Activated T-cell treated with anti-CD3 and anti-CD28 coated beads, Interleukin-2, amount 50 U/mL, for 4 hours (primary cell): ENCODE measurements around the gene AIRE. TPM values are rescaled to one million over a fixed set of nuclear protein-coding genes. Genes with fewer than 3 reads are reported as not detected.

Experiments used
- ATAC-seq, 2 donors: fragments of 200-7000 bp; cut with Tn5 transposase; one replicate each; pipeline ENCODE4 v1.10.0; 2021
- DNase-seq: peaks from one replicate; pipeline ENCODE4 v3.0.0-alpha.2; 2020
- H3K27me3 Mint-ChIP-seq: one replicate; pipeline ENCODE4 v1.8.0; 2021; ENCODE audit warnings: low read depth, mixed read lengths
- H3K36me3 Mint-ChIP-seq: one replicate; pipeline ENCODE4 v1.8.0; 2022; ENCODE audit warnings: mixed read lengths; ENCODE audit not compliant: insufficient read depth
- H3K4me1 Mint-ChIP-seq: one replicate; pipeline ENCODE4 v1.8.0; 2021; ENCODE audit warnings: low read depth, mixed read lengths
- H3K4me3 Mint-ChIP-seq: one replicate; pipeline ENCODE4 v1.8.0; 2021; ENCODE audit warnings: mild to moderate bottlenecking, moderate library complexity, mixed read lengths
- H3K9me3 Mint-ChIP-seq: one replicate; pipeline ENCODE4 v1.8.0; 2021; ENCODE audit warnings: mixed read lengths
- total RNA-seq, 3 donors: library from RNA; stranded (reverse); gene quantifications; one replicate each; pipeline ENCODE4 v1.2.1, GENCODE V29; 2021

Gene AIRE
- total RNA-seq, 3 donors from 2014 or later, result not detected

- H3K27me3 Mint-ChIP-seq, result no peaks in the 10 kb centered on the region
- no peaks in the 10 kb centered on the region for H3K36me3 Mint-ChIP-seq
- no peaks in the 10 kb centered on the region for H3K4me1 Mint-ChIP-seq
- no peaks in the 10 kb centered on the region for H3K9me3 Mint-ChIP-seq
- H3K4me3 Mint-ChIP-seq, result no peak overlapping the region
- ATAC-seq, result no peak
- DNase-seq, result no peak
Observed at GRCh38 chr21:44325386-44326271, 40.0 kb downstream of the AIRE start.

- Mint-ChIP-seq H3K36me3 (no peaks in the 10 kb centered on the region), H3K4me1 (no peaks in the 10 kb centered on the region), H3K4me3 (no peak overlapping the region), H3K9me3 (no peaks in the 10 kb centered on the region), H3K27me3 (no peaks in the 10 kb centered on the region)
- DNase-seq (no peak), ATAC-seq (no peak)
Observed at GRCh38 chr21:44326272-44326647, 40.6 kb downstream of the AIRE start.

GRCh38 chr21:44326716-44327602, 41.3 kb downstream of the AIRE start:
- H3K27me3 Mint-ChIP-seq, result no peaks in the 10 kb centered on the region
- H3K9me3 Mint-ChIP-seq, result no peaks in the 10 kb centered on the region
- ATAC-seq, result no peak
- H3K4me1 Mint-ChIP-seq, result no peaks in the 10 kb centered on the region
- no peak for DNase-seq
- H3K4me3 Mint-ChIP-seq, result no peak overlapping the region
- H3K36me3 Mint-ChIP-seq, result peaks cover 2% of the 10 kb centered on the region

GRCh38 chr21:44327603-44327974, 41.9 kb downstream of the AIRE start:
- DNase-seq (no peak), ATAC-seq (no peak)
- Mint-ChIP-seq H3K4me3 (no peak overlapping the region), H3K9me3 (no peaks in the 10 kb centered on the region), H3K27me3 (no peaks in the 10 kb centered on the region), H3K4me1 (no peaks in the 10 kb centered on the region), H3K36me3 (peaks cover 4% of the 10 kb centered on the region)

GRCh38 chr21:44328242-44328895, 42.7 kb downstream of the AIRE start:
- no peak for ATAC-seq
- Mint-ChIP-seq H3K4me1 (no peaks in the 10 kb centered on the region), H3K27me3 (no peaks in the 10 kb centered on the region), H3K36me3 (peaks cover 4% of the 10 kb centered on the region), H3K4me3 (no peak overlapping the region), H3K9me3 (no peaks in the 10 kb centered on the region)
- no peak for DNase-seq

- no peaks in the 10 kb centered on the region for H3K27me3 Mint-ChIP-seq
- H3K36me3 Mint-ChIP-seq, result peaks cover 4% of the 10 kb centered on the region
- H3K9me3 Mint-ChIP-seq, result no peaks in the 10 kb centered on the region
- H3K4me3 Mint-ChIP-seq, result no peak overlapping the region
- H3K4me1 Mint-ChIP-seq, result no peaks in the 10 kb centered on the region
- no peak for ATAC-seq
- DNase-seq, result no peak
Observed at GRCh38 chr21:44329086-44329889, 43.6 kb downstream of the AIRE start.

- Mint-ChIP-seq H3K27me3 (no peaks in the 10 kb centered on the region), H3K9me3 (no peaks in the 10 kb centered on the region), H3K36me3 (peaks cover 4% of the 10 kb centered on the region), H3K4me1 (no peaks in the 10 kb centered on the region), H3K4me3 (no peak overlapping the region)
- no peak for DNase-seq
- no peak for ATAC-seq
Observed at GRCh38 chr21:44329971-44330681, 44.5 kb downstream of the AIRE start.

GRCh38 chr21:44330698-44331097, 45.0 kb downstream of the AIRE start:
- Mint-ChIP-seq H3K27me3 (no peaks in the 10 kb centered on the region), H3K4me3 (no peak overlapping the region), H3K4me1 (no peaks in the 10 kb centered on the region), H3K36me3 (peaks cover 4% of the 10 kb centered on the region), H3K9me3 (no peaks in the 10 kb centered on the region)
- DNase-seq (no peak), ATAC-seq (no peak)

GRCh38 chr21:44331209-44331608, 45.5 kb downstream of the AIRE start:
- ATAC-seq, result no peak
- Mint-ChIP-seq H3K4me3 (no peak overlapping the region), H3K36me3 (peaks cover 4% of the 10 kb centered on the region), H3K27me3 (no peaks in the 10 kb centered on the region), H3K4me1 (no peaks in the 10 kb centered on the region), H3K9me3 (no peaks in the 10 kb centered on the region)
- DNase-seq, result no peak

- no peaks in the 10 kb centered on the region for H3K4me1 Mint-ChIP-seq
- no peak overlapping the region for H3K4me3 Mint-ChIP-seq
- H3K36me3 Mint-ChIP-seq, result peaks cover 4% of the 10 kb centered on the region
- ATAC-seq, result no peak
- no peaks in the 10 kb centered on the region for H3K27me3 Mint-ChIP-seq
- no peak for DNase-seq
- no peaks in the 10 kb centered on the region for H3K9me3 Mint-ChIP-seq
Observed at GRCh38 chr21:44331650-44332307, 46.1 kb downstream of the AIRE start.

- ATAC-seq, result no peak
- no peak overlapping the region for H3K4me3 Mint-ChIP-seq
- H3K4me1 Mint-ChIP-seq, result peaks cover under 1% of the 10 kb centered on the region
- H3K9me3 Mint-ChIP-seq, result no peaks in the 10 kb centered on the region
- no peaks in the 10 kb centered on the region for H3K27me3 Mint-ChIP-seq
- DNase-seq, result no peak
- peaks cover 4% of the 10 kb centered on the region for H3K36me3 Mint-ChIP-seq
Observed at GRCh38 chr21:44332383-44332782, 46.7 kb downstream of the AIRE start.

- peaks cover 5% of the 10 kb centered on the region for H3K4me1 Mint-ChIP-seq
- H3K4me3 Mint-ChIP-seq, result no peak overlapping the region
- no peaks in the 10 kb centered on the region for H3K27me3 Mint-ChIP-seq
- ATAC-seq, result no peak
- no peak for DNase-seq
- H3K9me3 Mint-ChIP-seq, result no peaks in the 10 kb centered on the region
- peaks cover 7% of the 10 kb centered on the region for H3K36me3 Mint-ChIP-seq
Observed at GRCh38 chr21:44332965-44333364, 47.3 kb downstream of the AIRE start.
